HEK293 (cell line): Measurements from ENCODE around the gene CCDC190.

ENCODE experiments used
- BCL11B ChIP-seq: fragments of 450-650 bp; formaldehyde crosslinking; IDR thresholded peaks from 2 replicates; pipeline ENCODE4 v1.5.1; 2016; ENCODE audit warnings: low read depth, missing biosample characterization, missing genetic modification characterization
- FEZF1 ChIP-seq: fragments of 450-650 bp; formaldehyde crosslinking; IDR thresholded peaks from 2 replicates; pipeline ENCODE4 v1.5.1; 2016; ENCODE audit warnings: missing biosample characterization, missing genetic modification characterization
- GLI2 ChIP-seq: fragments of 450-650 bp; formaldehyde crosslinking; IDR thresholded peaks from 2 replicates; pipeline ENCODE4; 2017; ENCODE audit warnings: missing biosample characterization, missing genetic modification characterization, low read depth, borderline replicate concordance
- INSM2 ChIP-seq: fragments of 450-650 bp; formaldehyde crosslinking; IDR thresholded peaks from 2 replicates; pipeline ENCODE4 v1.5.1; 2016; ENCODE audit warnings: missing biosample characterization, missing genetic modification characterization
- MZF1 ChIP-seq: fragments of 450-650 bp; formaldehyde crosslinking; IDR thresholded peaks from 2 replicates; pipeline ENCODE4 v1.5.1; 2017; ENCODE audit warnings: missing biosample characterization, missing genetic modification characterization, borderline replicate concordance
- PRDM10 ChIP-seq: fragments of 450-650 bp; formaldehyde crosslinking; IDR thresholded peaks from 2 replicates; pipeline ENCODE4 v1.5.1; 2016; ENCODE audit warnings: missing biosample characterization, missing genetic modification characterization
- SALL2 ChIP-seq: fragments of 450-650 bp; formaldehyde crosslinking; IDR thresholded peaks from 2 replicates; pipeline ENCODE4 v1.5.0; 2017; ENCODE audit warnings: missing biosample characterization, mild to moderate bottlenecking, missing genetic modification characterization, borderline replicate concordance
- SCRT1 ChIP-seq: fragments of 450-650 bp; formaldehyde crosslinking; IDR thresholded peaks from 2 replicates; pipeline ENCODE4 v1.5.1; 2016; ENCODE audit warnings: missing biosample characterization, missing genetic modification characterization, borderline replicate concordance
- ZBTB21 ChIP-seq: fragments of 450-650 bp; formaldehyde crosslinking; IDR thresholded peaks from 2 replicates; pipeline ENCODE4 v1.5.1; 2017; ENCODE audit warnings: missing biosample characterization, missing genetic modification characterization
- ZBTB44 ChIP-seq: fragments of 450-650 bp; IDR thresholded peaks from 2 replicates; pipeline ENCODE4 v1.5.1; 2018; ENCODE audit warnings: missing biosample characterization, mild to moderate bottlenecking, missing genetic modification characterization
- ZEB2 ChIP-seq: fragments of 450-650 bp; formaldehyde crosslinking; IDR thresholded peaks from 2 replicates; pipeline ENCODE4 v1.5.1; 2016; ENCODE audit warnings: missing biosample characterization, missing genetic modification characterization
- ZNF112 ChIP-seq: fragments of 450-650 bp; formaldehyde crosslinking; IDR thresholded peaks from 2 replicates; pipeline ENCODE4 v1.5.0; 2017; ENCODE audit warnings: missing biosample characterization, missing genetic modification characterization
- ZNF18 ChIP-seq: fragments of 450-650 bp; formaldehyde crosslinking; IDR thresholded peaks from 2 replicates; pipeline ENCODE4 v1.5.1; 2016; ENCODE audit warnings: missing biosample characterization, missing genetic modification characterization
- ZNF335 ChIP-seq: fragments of 450-650 bp; formaldehyde crosslinking; conservative IDR thresholded peaks from 2 replicates; pipeline ENCODE4 v1.5.1; 2016; ENCODE audit warnings: missing biosample characterization, missing genetic modification characterization
- ZNF394 ChIP-seq: fragments of 450-650 bp; formaldehyde crosslinking; IDR thresholded peaks from 2 replicates; pipeline ENCODE4 v1.5.1; 2016; ENCODE audit warnings: missing biosample characterization, missing genetic modification characterization, mild to moderate bottlenecking, moderate library complexity, borderline replicate concordance
- ZNF398 ChIP-seq: fragments of 450-650 bp; formaldehyde crosslinking; IDR thresholded peaks from 2 replicates; pipeline ENCODE4 v1.5.1; 2017; ENCODE audit warnings: missing biosample characterization, missing genetic modification characterization
- ZNF488 ChIP-seq: fragments of 450-650 bp; formaldehyde crosslinking; IDR thresholded peaks from 2 replicates; pipeline ENCODE4 v1.5.1; 2016; ENCODE audit warnings: missing biosample characterization, missing genetic modification characterization
- ZNF501 ChIP-seq: fragments of 450-650 bp; formaldehyde crosslinking; IDR thresholded peaks from 2 replicates; pipeline ENCODE4 v1.5.1; 2016; ENCODE audit warnings: missing biosample characterization, missing genetic modification characterization
- ZNF513 ChIP-seq: fragments of 450-650 bp; IDR thresholded peaks from 2 replicates; pipeline ENCODE4 v1.5.1; 2018; ENCODE audit warnings: missing biosample characterization, missing genetic modification characterization
- ZNF610 ChIP-seq: fragments of 450-650 bp; formaldehyde crosslinking; IDR thresholded peaks from 2 replicates; pipeline ENCODE4 v1.5.1; 2016; ENCODE audit warnings: missing biosample characterization, missing genetic modification characterization, borderline replicate concordance
- ZNF677 ChIP-seq: fragments of 450-650 bp; IDR thresholded peaks from 2 replicates; pipeline ENCODE4 v1.5.0; 2018; ENCODE audit warnings: missing biosample characterization, mild to moderate bottlenecking, missing genetic modification characterization, moderate library complexity
- ZNF830 ChIP-seq: fragments of 450-650 bp; IDR thresholded peaks from 2 replicates; pipeline ENCODE4 v1.5.0; 2018; ENCODE audit warnings: missing biosample characterization, missing genetic modification characterization, low read depth, mild to moderate bottlenecking, moderate library complexity
- ZSCAN23 ChIP-seq: fragments of 450-650 bp; formaldehyde crosslinking; IDR thresholded peaks from 2 replicates; pipeline ENCODE4 v1.5.1; 2016; ENCODE audit warnings: missing biosample characterization, missing genetic modification characterization

Gene CCDC190

GRCh38 chr1:162905174-162906158 is 44.5 kb upstream of the CCDC190 start (continued):
- TF ChIP-seq ZNF18 (tag by site-specific recombination): no peak
- TF ChIP-seq GLI2: peak; percentile 75
- TF ChIP-seq ZSCAN23 (tag by site-specific recombination): peak; percentile 55; the same call in 1 of the 2 replicates
- peak; percentile 52 for TF ChIP-seq ZNF398 (tag by site-specific recombination)
- no peak for TF ChIP-seq ZNF677 (tag by site-specific recombination)
- TF ChIP-seq BCL11B (tag by site-specific recombination): no peak
- peak; percentile 64; the same call in 1 of the 2 replicates for TF ChIP-seq ZEB2 (tag by site-specific recombination)
- TF ChIP-seq ZNF394 (tag by site-specific recombination): 0 out of 2 replicates have a peak, but pooled peaks have one; percentile 26
- no peak for TF ChIP-seq ZNF830 (tag by site-specific recombination)
- peak; percentile 84; the same call in 1 of the 2 replicates for TF ChIP-seq MZF1
- TF ChIP-seq ZNF488: no peak
- TF ChIP-seq FEZF1: peak; percentile 54; the same call in 1 of the 2 replicates
- peak; percentile 63; the same call in 1 of the 2 replicates for TF ChIP-seq SCRT1 (tag by site-specific recombination)
- TF ChIP-seq ZBTB21 (tag by site-specific recombination): no peak
- TF ChIP-seq SALL2 (tag by site-specific recombination): no peak
- no peak for TF ChIP-seq ZNF112
- no peak for TF ChIP-seq ZBTB44
- TF ChIP-seq PRDM10 (tag by site-specific recombination): peak; percentile 85
- no peak for TF ChIP-seq ZNF610 (tag by site-specific recombination)
- TF ChIP-seq INSM2 (tag by site-specific recombination): peak; percentile 64; the same call in 1 of the 2 replicates
- no peak for TF ChIP-seq ZNF501 (tag by site-specific recombination)
- TF ChIP-seq ZNF335: 0 out of 2 replicates have a peak, but pooled peaks have one; percentile 14
- peak; percentile 44; the same call in 1 of the 2 replicates for TF ChIP-seq ZNF513 (tag by site-specific recombination)
